Stimulated activated CD8-positive, alpha-beta memory T cell treated with anti-CD3 and anti-CD28 coated beads, Interleukin-7, amount 100 ng/mL, for 1 hour (primary cell): Measurements from ENCODE around the gene RPAP2.
A peak's percentile ranks its signal among the peaks of the same experiment; 100 is the strongest.
"Not testable (repeated sequence)": the region's sequence is repeated elsewhere in the genome, so short reads cannot be mapped to it uniquely, and the experiment has no call there.

ENCODE experiments used
- DNase-seq, 2 donors: peaks; one replicate each; pipeline ENCODE4 v3.0.0-alpha.2; 2020; ENCODE audit warnings: low read depth in 2 of 2

RPAP2 gene

GRCh38 chr1:92376345-92376744, 77.5 kb downstream of the RPAP2 start:
- no peak for DNase-seq

GRCh38 chr1:92377991-92378390, 79.1 kb downstream of the RPAP2 start:
- not testable (repeated sequence) for DNase-seq

GRCh38 chr1:92380867-92381266, 82.0 kb downstream of the RPAP2 start:
- no peak for DNase-seq

GRCh38 chr1:92393966-92394365, 95.1 kb downstream of the RPAP2 start:
- DNase-seq, result not testable (repeated sequence)

GRCh38 chr1:92398519-92398918, 99.7 kb downstream of the RPAP2 start:
- no peak for DNase-seq

GRCh38 chr1:92399076-92399475, 100.2 kb downstream of the RPAP2 start:
- DNase-seq, result no peak

- DNase-seq, result no peak
Observed at GRCh38 chr1:92404661-92405060, 105.8 kb downstream of the RPAP2 start.

GRCh38 chr1:92408825-92409224, 110.0 kb downstream of the RPAP2 start:
- no peak for DNase-seq

GRCh38 chr1:92409946-92410549, 111.2 kb downstream of the RPAP2 start:
- no peak for DNase-seq

- peak in 1 of 2 donors; percentile 10 for DNase-seq
Observed at GRCh38 chr1:92410706-92411105, 111.8 kb downstream of the RPAP2 start.

- no peak for DNase-seq
Observed at GRCh38 chr1:92411511-92411910, 112.7 kb downstream of the RPAP2 start.

- DNase-seq, result no peak
Observed at GRCh38 chr1:92419642-92420041, 120.8 kb downstream of the RPAP2 start.

GRCh38 chr1:92424381-92424780, 125.5 kb downstream of the RPAP2 start:
- no peak for DNase-seq

- DNase-seq, result no peak
Observed at GRCh38 chr1:92425617-92426016, 126.8 kb downstream of the RPAP2 start.

GRCh38 chr1:92430030-92430429, 131.2 kb downstream of the RPAP2 start:
- DNase-seq, result no peak

- DNase-seq, result not testable (repeated sequence)
Observed at GRCh38 chr1:92434572-92434971, 135.7 kb downstream of the RPAP2 start.

- no peak for DNase-seq
Observed at GRCh38 chr1:92439291-92439690, 140.4 kb downstream of the RPAP2 start.

- DNase-seq, result no peak
Observed at GRCh38 chr1:92441316-92441696, 142.4 kb downstream of the RPAP2 start.

- DNase-seq, result no peak
Observed at GRCh38 chr1:92441697-92442342, 143.0 kb downstream of the RPAP2 start.

- no peak for DNase-seq
Observed at GRCh38 chr1:92442351-92442750, 143.5 kb downstream of the RPAP2 start.

- DNase-seq, result no peak
Observed at GRCh38 chr1:92443893-92444292, 145.0 kb downstream of the RPAP2 start.

- no peak for DNase-seq
Observed at GRCh38 chr1:92444351-92444750, 145.5 kb downstream of the RPAP2 start.

GRCh38 chr1:92445865-92446264, 147.0 kb downstream of the RPAP2 start:
- DNase-seq, result no peak

GRCh38 chr1:92446546-92446945, 147.7 kb downstream of the RPAP2 start:
- no peak for DNase-seq
